ENCODE results near the gene IZUMO2.

The IZUMO2 gene

GRCh38 chr19:50202386-50202785, 39.3 kb upstream of the IZUMO2 start:
- H3K4me3 ChIP-seq (ENCODE audit: low read length) = no peak overlapping the region
- no peaks in the 10 kb centered on the region for H3K36me3 ChIP-seq (ENCODE audit: control insufficient read depth, insufficient read depth, low read length)
- H3K4me1 ChIP-seq (ENCODE audit: control insufficient read depth, insufficient read depth, low read length) = no peaks in the 10 kb centered on the region
- H3K27me3 ChIP-seq (ENCODE audit: control insufficient read depth, insufficient read depth, low read length) = no peaks in the 10 kb centered on the region
- no peak for DNase-seq (ENCODE audit: low read depth, low spot score)
- no CpG with 5 or more reads among the region's 3 CpGs for WGBS (ENCODE audit: insufficient coverage, insufficient read length)
- H3K9me3 ChIP-seq (ENCODE audit: control insufficient read depth, insufficient read depth, low read length) = peaks cover 3% of the 10 kb centered on the region; the same call in 1 of the 2 replicates
- no peak overlapping the region for H3K27ac ChIP-seq (ENCODE audit: low read length)

DNA sequence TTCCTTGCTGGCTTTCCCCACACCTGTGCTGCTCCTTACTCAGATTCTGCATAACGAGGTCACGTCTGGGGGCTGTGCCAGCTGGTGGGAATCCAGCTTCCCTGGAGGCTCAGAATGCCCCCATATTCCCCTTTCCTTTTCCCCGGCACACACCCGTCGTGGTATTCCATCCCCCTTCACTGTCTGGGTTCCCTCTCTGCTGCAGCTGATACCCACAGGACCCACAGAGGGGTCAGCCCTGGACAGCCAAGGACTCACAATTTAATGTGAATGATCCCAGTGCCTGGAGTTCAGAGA, 36.1 kb upstream of the IZUMO2 start:
- WGBS (ENCODE audit: insufficient coverage, insufficient read length) = no CpG with 5 or more reads among the region's 5 CpGs
- Histone ChIP-seq H3K27ac (ENCODE audit: low read length) (no peak overlapping the region), H3K4me3 (ENCODE audit: low read length) (no peak overlapping the region), H3K36me3 (ENCODE audit: control insufficient read depth, insufficient read depth, low read length) (no peaks in the 10 kb centered on the region), H3K4me1 (ENCODE audit: control insufficient read depth, insufficient read depth, low read length) (no peaks in the 10 kb centered on the region), H3K27me3 (ENCODE audit: control insufficient read depth, insufficient read depth, low read length) (no peaks in the 10 kb centered on the region), H3K9me3 (ENCODE audit: control insufficient read depth, insufficient read depth, low read length) (peaks cover 6% of the 10 kb centered on the region)
- DNase-seq (ENCODE audit: low read depth, low spot score) = no peak

DNA sequence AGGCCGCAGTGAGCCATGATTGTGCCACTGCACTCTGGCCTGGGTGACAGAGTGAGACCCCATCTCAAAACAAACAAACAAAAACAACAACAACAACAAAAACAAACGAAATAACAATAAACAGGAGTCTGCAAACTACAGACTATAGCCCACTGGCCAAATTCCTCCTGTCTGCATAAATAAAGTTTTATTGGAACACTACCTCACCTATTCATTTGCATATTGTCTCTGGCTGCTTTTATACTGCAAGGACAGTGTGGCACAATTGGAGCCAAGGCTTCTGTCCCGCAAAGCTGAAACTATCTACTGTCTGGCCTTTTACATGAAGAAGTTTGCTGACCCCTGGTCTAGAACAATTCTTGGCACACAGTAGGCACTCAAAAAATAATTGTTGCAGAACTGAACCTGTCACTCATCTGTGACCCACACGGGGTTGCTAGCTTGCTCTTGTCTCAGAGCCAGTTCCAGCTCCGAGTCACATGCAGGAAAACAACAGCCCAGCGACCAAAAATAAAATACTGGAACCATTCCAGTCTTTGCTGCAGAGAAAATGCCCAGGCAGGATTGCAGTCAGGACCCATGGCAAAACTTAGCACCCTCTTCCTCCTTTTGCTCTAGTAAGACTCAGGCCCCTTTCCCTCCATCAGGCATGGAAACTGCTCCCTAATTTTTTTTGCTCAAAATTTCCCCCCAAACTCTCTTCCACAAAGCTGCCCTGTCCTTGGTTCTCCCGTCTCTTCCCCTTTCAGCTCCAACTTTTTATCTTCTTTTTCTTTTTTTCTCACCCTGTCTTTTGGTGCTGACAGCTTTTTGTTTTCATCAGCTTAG, 35.6 kb upstream of the IZUMO2 start:
- no CpG with 5 or more reads among the region's 7 CpGs for WGBS (ENCODE audit: insufficient coverage, insufficient read length)
- H3K36me3 ChIP-seq (ENCODE audit: control insufficient read depth, insufficient read depth, low read length) = no peaks in the 10 kb centered on the region
- H3K9me3 ChIP-seq (ENCODE audit: control insufficient read depth, insufficient read depth, low read length) = peaks cover 6% of the 10 kb centered on the region
- no peaks in the 10 kb centered on the region for H3K27me3 ChIP-seq (ENCODE audit: control insufficient read depth, insufficient read depth, low read length)
- H3K27ac ChIP-seq (ENCODE audit: low read length) = no peak overlapping the region
- no peaks in the 10 kb centered on the region for H3K4me1 ChIP-seq (ENCODE audit: control insufficient read depth, insufficient read depth, low read length)
- no peak overlapping the region for H3K4me3 ChIP-seq (ENCODE audit: low read length)
- DNase-seq (ENCODE audit: low read depth, low spot score) = no peak

GRCh38 chr19:50197348-50197747, 34.3 kb upstream of the IZUMO2 start:
- no peak overlapping the region for H3K27ac ChIP-seq (ENCODE audit: low read length)
- no peak overlapping the region for H3K4me3 ChIP-seq (ENCODE audit: low read length)
- no peak for DNase-seq (ENCODE audit: low read depth, low spot score)
- no peaks in the 10 kb centered on the region for H3K27me3 ChIP-seq (ENCODE audit: control insufficient read depth, insufficient read depth, low read length)
- no CpG with 5 or more reads among the region's 3 CpGs for WGBS (ENCODE audit: insufficient coverage, insufficient read length)
- H3K9me3 ChIP-seq (ENCODE audit: control insufficient read depth, insufficient read depth, low read length) = peaks cover 6% of the 10 kb centered on the region
- H3K36me3 ChIP-seq (ENCODE audit: control insufficient read depth, insufficient read depth, low read length) = no peaks in the 10 kb centered on the region
- no peaks in the 10 kb centered on the region for H3K4me1 ChIP-seq (ENCODE audit: control insufficient read depth, insufficient read depth, low read length)

- H3K4me1 ChIP-seq (ENCODE audit: control insufficient read depth, insufficient read depth, low read length) = no peaks in the 10 kb centered on the region
- no peaks in the 10 kb centered on the region for H3K27me3 ChIP-seq (ENCODE audit: control insufficient read depth, insufficient read depth, low read length)
- no CpG with 5 or more reads among the region's 4 CpGs for WGBS (ENCODE audit: insufficient coverage, insufficient read length)
Measured at GRCh38 chr19:50196322-50196932, 33.3 kb upstream of the IZUMO2 start.

DNA sequence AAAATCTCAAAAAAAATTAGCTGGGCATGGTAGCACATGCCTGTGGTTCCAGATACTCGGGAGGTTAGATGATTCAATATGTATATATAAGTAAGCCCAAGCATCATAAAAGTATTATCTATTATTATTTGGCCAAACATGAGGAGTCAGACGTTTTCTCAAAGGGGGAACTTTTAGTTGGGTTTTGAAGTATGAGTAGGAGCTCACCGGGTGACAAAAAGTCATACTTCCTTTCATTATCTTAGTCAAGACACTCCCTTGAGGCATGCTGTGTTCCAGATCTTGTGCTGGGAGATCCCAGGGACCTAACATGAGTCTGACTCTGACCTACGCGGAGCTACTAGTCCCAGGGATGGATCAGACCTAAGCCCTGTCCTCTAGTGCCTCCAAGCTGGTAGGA, 32.1 kb upstream of the IZUMO2 start:
- H3K36me3 ChIP-seq (ENCODE audit: control insufficient read depth, insufficient read depth, low read length) = no peaks in the 10 kb centered on the region
- no peaks in the 10 kb centered on the region for H3K4me1 ChIP-seq (ENCODE audit: control insufficient read depth, insufficient read depth, low read length)
- WGBS (ENCODE audit: insufficient coverage, insufficient read length) = no CpG with 5 or more reads among the region's 5 CpGs
- no peaks in the 10 kb centered on the region for H3K27me3 ChIP-seq (ENCODE audit: control insufficient read depth, insufficient read depth, low read length)
- H3K9me3 ChIP-seq (ENCODE audit: control insufficient read depth, insufficient read depth, low read length) = peaks cover 6% of the 10 kb centered on the region
- no peak for DNase-seq (ENCODE audit: low read depth, low spot score)
- H3K27ac ChIP-seq (ENCODE audit: low read length) = no peak overlapping the region
- no peak overlapping the region for H3K4me3 ChIP-seq (ENCODE audit: low read length)

More at GRCh38 chr19:50196322-50196932, 33.3 kb upstream of the IZUMO2 start:
- Histone ChIP-seq H3K9me3 (ENCODE audit: control insufficient read depth, insufficient read depth, low read length) (peaks cover 6% of the 10 kb centered on the region), H3K36me3 (ENCODE audit: control insufficient read depth, insufficient read depth, low read length) (no peaks in the 10 kb centered on the region), H3K27ac (ENCODE audit: low read length) (no peak overlapping the region), H3K4me3 (ENCODE audit: low read length) (no peak overlapping the region)
- no peak for DNase-seq (ENCODE audit: low read depth, low spot score)

DNA sequence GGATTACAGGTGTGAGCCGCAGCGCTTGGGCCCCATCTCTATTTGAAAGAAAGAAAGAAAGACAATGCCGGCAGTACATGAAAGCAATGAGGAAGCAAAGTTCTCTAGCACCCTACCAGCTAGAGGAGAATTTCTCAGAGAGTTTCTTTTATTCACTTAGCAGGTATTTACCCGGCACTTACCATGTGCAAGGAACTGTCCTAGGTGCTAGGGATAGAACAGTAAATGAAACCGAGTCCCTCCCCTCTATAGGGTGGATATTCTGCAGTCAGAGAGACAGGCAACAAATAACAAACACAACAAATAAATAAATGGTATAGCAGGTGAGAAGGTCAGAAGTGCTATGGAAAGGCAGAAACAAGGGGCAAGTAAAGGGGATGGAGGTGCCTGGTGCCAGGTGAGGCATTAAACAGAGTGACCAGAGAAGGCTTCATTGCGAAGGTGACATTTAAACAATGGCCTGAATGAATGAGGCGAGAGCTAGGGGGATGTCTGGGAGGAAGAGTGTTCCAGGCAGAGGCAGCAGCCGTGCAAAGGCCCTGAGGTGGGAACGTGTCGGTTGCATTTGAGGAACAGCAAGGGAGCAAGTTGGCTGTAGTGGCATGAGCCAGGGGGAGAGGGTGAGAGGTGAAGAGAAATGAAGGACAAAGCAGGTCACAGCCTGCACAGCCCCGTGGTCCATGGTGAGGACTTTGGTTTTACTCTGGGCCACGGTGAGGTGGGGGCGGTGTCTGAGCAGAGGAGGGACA, 29.6 kb upstream of the IZUMO2 start:
- Histone ChIP-seq H3K9me3 (ENCODE audit: control insufficient read depth, insufficient read depth, low read length) (peaks cover 4% of the 10 kb centered on the region), H3K36me3 (ENCODE audit: control insufficient read depth, insufficient read depth, low read length) (no peaks in the 10 kb centered on the region), H3K27me3 (ENCODE audit: control insufficient read depth, insufficient read depth, low read length) (no peaks in the 10 kb centered on the region), H3K4me1 (ENCODE audit: control insufficient read depth, insufficient read depth, low read length) (no peaks in the 10 kb centered on the region), H3K4me3 (ENCODE audit: low read length) (no peak overlapping the region), H3K27ac (ENCODE audit: low read length) (no peak overlapping the region)
- no peak for DNase-seq (ENCODE audit: low read depth, low spot score)
- WGBS (ENCODE audit: insufficient coverage, insufficient read length) = no CpG with 5 or more reads among the region's 13 CpGs

GRCh38 chr19:50191216-50191615, 28.1 kb upstream of the IZUMO2 start:
- Histone ChIP-seq H3K27me3 (ENCODE audit: control insufficient read depth, insufficient read depth, low read length) (no peaks in the 10 kb centered on the region), H3K27ac (ENCODE audit: low read length) (no peak overlapping the region), H3K4me1 (ENCODE audit: control insufficient read depth, insufficient read depth, low read length) (no peaks in the 10 kb centered on the region), H3K9me3 (ENCODE audit: control insufficient read depth, insufficient read depth, low read length) (peaks cover 4% of the 10 kb centered on the region), H3K36me3 (ENCODE audit: control insufficient read depth, insufficient read depth, low read length) (no peaks in the 10 kb centered on the region), H3K4me3 (ENCODE audit: low read length) (no peak overlapping the region)
- no peak for DNase-seq (ENCODE audit: low read depth, low spot score)
- no CpG with 5 or more reads among the region's 4 CpGs for WGBS (ENCODE audit: insufficient coverage, insufficient read length)

- Histone ChIP-seq H3K9me3 (ENCODE audit: control insufficient read depth, insufficient read depth, low read length) (peaks cover 1% of the 10 kb centered on the region; the same call in 1 of the 2 replicates), H3K36me3 (ENCODE audit: control insufficient read depth, insufficient read depth, low read length) (no peaks in the 10 kb centered on the region), H3K4me3 (ENCODE audit: low read length) (no peak overlapping the region), H3K4me1 (ENCODE audit: control insufficient read depth, insufficient read depth, low read length) (no peaks in the 10 kb centered on the region), H3K27me3 (ENCODE audit: control insufficient read depth, insufficient read depth, low read length) (no peaks in the 10 kb centered on the region), H3K27ac (ENCODE audit: low read length) (no peak overlapping the region)
- no CpG with 5 or more reads among the region's 8 CpGs for WGBS (ENCODE audit: insufficient coverage, insufficient read length)
- DNase-seq (ENCODE audit: low read depth, low spot score) = no peak
Measured at GRCh38 chr19:50190439-50190891, 27.4 kb upstream of the IZUMO2 start.

DNA sequence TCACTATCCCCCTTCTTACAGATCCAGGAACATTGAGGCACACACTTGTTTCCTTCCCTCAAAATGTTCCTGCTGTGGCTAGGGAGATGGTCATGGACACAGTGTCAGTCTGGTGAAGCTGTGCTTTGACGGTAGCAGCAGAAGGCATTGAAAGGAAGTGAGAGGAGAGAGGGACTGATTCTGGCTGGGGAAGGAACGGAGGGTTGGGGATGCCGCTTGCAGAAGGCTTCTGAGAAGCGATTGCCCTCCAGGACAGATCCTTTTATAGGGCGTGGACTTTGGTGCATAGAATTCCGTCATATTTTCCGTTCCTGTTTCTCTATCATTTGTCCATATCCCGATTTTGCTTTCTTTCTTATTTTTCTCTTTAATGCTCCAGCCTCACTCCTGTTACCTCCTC, 26.2 kb upstream of the IZUMO2 start:
- Histone ChIP-seq H3K4me3 (ENCODE audit: low read length) (no peak overlapping the region), H3K27me3 (ENCODE audit: control insufficient read depth, insufficient read depth, low read length) (no peaks in the 10 kb centered on the region), H3K9me3 (ENCODE audit: control insufficient read depth, insufficient read depth, low read length) (peaks cover 1% of the 10 kb centered on the region; the same call in 1 of the 2 replicates), H3K36me3 (ENCODE audit: control insufficient read depth, insufficient read depth, low read length) (no peaks in the 10 kb centered on the region), H3K4me1 (ENCODE audit: control insufficient read depth, insufficient read depth, low read length) (no peaks in the 10 kb centered on the region), H3K27ac (ENCODE audit: low read length) (no peak overlapping the region)
- no CpG with 5 or more reads among the region's 8 CpGs for WGBS (ENCODE audit: insufficient coverage, insufficient read length)
- no peak for DNase-seq (ENCODE audit: low read depth, low spot score)

All from iPS DF 6.9 (cell line).